Osteocyte (in vitro differentiated cells): ENCODE measurements around the gene ATP6AP1. TPM values are rescaled to one million over a fixed set of nuclear protein-coding genes. Genes with fewer than 3 reads are reported as not detected.

ENCODE experiments used
- DNase-seq: peaks from one replicate; pipeline ENCODE4 v3.0.0; 2021; ENCODE audit warnings: mixed read lengths; ENCODE audit not compliant: unreplicated experiment; ENCODE audit errors: extremely low spot score
- H3K27ac Mint-ChIP-seq: one replicate; pipeline ENCODE4 v1.8.0; 2021; ENCODE audit warnings: mild to moderate bottlenecking, mixed read lengths; ENCODE audit not compliant: unreplicated experiment
- H3K27me3 Mint-ChIP-seq: one replicate; pipeline ENCODE4 v1.8.0; 2021; ENCODE audit warnings: mixed read lengths; ENCODE audit not compliant: unreplicated experiment
- H3K36me3 Mint-ChIP-seq: one replicate; pipeline ENCODE4 v1.8.0; 2021; ENCODE audit warnings: mixed read lengths; ENCODE audit not compliant: unreplicated experiment
- H3K4me1 Mint-ChIP-seq: one replicate; pipeline ENCODE4 v1.8.0; 2021; ENCODE audit warnings: mixed read lengths; ENCODE audit not compliant: unreplicated experiment
- H3K4me3 Mint-ChIP-seq: one replicate; pipeline ENCODE4 v1.8.0; 2021; ENCODE audit warnings: mild to moderate bottlenecking, moderate library complexity, mixed read lengths; ENCODE audit not compliant: unreplicated experiment
- H3K9me3 Mint-ChIP-seq: one replicate; pipeline ENCODE4 v1.8.0; 2021; ENCODE audit warnings: mixed read lengths; ENCODE audit not compliant: unreplicated experiment
- total RNA-seq: library from RNA; stranded (reverse); gene quantifications from 2 replicates; pipeline ENCODE4 v1.2.1, GENCODE V29; 2021
- TF ChIP-seq, protein P1 (sequence below): fragments of 200-600 bp; sonication (generic); IDR thresholded peaks from 2 replicates; pipeline ENCODE4 v1.5.0; 2021; ENCODE audit warnings: antibody characterized with exemption, mild to moderate bottlenecking, moderate library complexity

The ATP6AP1 gene
- total RNA-seq, 1 donor from 2014 or later, result 144 TPM

GRCh38 chrX:154468217-154468616, 39.7 kb downstream of the ATP6AP1 start:
- H3K27me3 Mint-ChIP-seq, result no peaks in the 10 kb centered on the region
- no peak overlapping the region for H3K4me3 Mint-ChIP-seq
- no peaks in the 10 kb centered on the region for H3K4me1 Mint-ChIP-seq
- TF ChIP-seq, protein P1, sequence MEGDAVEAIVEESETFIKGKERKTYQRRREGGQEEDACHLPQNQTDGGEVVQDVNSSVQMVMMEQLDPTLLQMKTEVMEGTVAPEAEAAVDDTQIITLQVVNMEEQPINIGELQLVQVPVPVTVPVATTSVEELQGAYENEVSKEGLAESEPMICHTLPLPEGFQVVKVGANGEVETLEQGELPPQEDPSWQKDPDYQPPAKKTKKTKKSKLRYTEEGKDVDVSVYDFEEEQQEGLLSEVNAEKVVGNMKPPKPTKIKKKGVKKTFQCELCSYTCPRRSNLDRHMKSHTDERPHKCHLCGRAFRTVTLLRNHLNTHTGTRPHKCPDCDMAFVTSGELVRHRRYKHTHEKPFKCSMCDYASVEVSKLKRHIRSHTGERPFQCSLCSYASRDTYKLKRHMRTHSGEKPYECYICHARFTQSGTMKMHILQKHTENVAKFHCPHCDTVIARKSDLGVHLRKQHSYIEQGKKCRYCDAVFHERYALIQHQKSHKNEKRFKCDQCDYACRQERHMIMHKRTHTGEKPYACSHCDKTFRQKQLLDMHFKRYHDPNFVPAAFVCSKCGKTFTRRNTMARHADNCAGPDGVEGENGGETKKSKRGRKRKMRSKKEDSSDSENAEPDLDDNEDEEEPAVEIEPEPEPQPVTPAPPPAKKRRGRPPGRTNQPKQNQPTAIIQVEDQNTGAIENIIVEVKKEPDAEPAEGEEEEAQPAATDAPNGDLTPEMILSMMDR, result no peak
- peaks cover 9% of the 10 kb centered on the region for H3K36me3 Mint-ChIP-seq
- no peak for DNase-seq
- H3K9me3 Mint-ChIP-seq, result no peaks in the 10 kb centered on the region
- H3K27ac Mint-ChIP-seq, result no peak overlapping the region

- no peak overlapping the region for H3K27ac Mint-ChIP-seq
- H3K36me3 Mint-ChIP-seq, result peaks cover 14% of the 10 kb centered on the region
Measured at GRCh38 chrX:154469114-154469513, 40.6 kb downstream of the ATP6AP1 start.

GRCh38 chrX:154469880-154470279, 41.4 kb downstream of the ATP6AP1 start:
- no peak overlapping the region for H3K27ac Mint-ChIP-seq
- H3K4me1 Mint-ChIP-seq, result no peaks in the 10 kb centered on the region
- H3K9me3 Mint-ChIP-seq, result no peaks in the 10 kb centered on the region
- H3K27me3 Mint-ChIP-seq, result no peaks in the 10 kb centered on the region
- H3K36me3 Mint-ChIP-seq, result peaks cover 14% of the 10 kb centered on the region
- TF ChIP-seq, protein P1, result no peak
- no peak for DNase-seq
- no peak overlapping the region for H3K4me3 Mint-ChIP-seq

More at GRCh38 chrX:154469114-154469513, 40.6 kb downstream of the ATP6AP1 start:
- Mint-ChIP-seq H3K27me3 (no peaks in the 10 kb centered on the region), H3K4me1 (no peaks in the 10 kb centered on the region), H3K4me3 (no peak overlapping the region), H3K9me3 (no peaks in the 10 kb centered on the region)
- TF ChIP-seq, protein P1, result no peak
- DNase-seq, result no peak

GRCh38 chrX:154470434-154470833, 42.0 kb downstream of the ATP6AP1 start:
- Mint-ChIP-seq H3K36me3 (peaks cover 14% of the 10 kb centered on the region), H3K9me3 (no peaks in the 10 kb centered on the region), H3K27me3 (no peaks in the 10 kb centered on the region)

GRCh38 chrX:154470914-154471568, 42.6 kb downstream of the ATP6AP1 start:
- peaks cover 14% of the 10 kb centered on the region for H3K36me3 Mint-ChIP-seq
- no peak overlapping the region for H3K27ac Mint-ChIP-seq
- no peaks in the 10 kb centered on the region for H3K27me3 Mint-ChIP-seq
- no peaks in the 10 kb centered on the region for H3K9me3 Mint-ChIP-seq
- H3K4me3 Mint-ChIP-seq, result no peak overlapping the region
- no peak for DNase-seq
- TF ChIP-seq, protein P1, result no peak
- H3K4me1 Mint-ChIP-seq, result no peaks in the 10 kb centered on the region

More at GRCh38 chrX:154470434-154470833, 42.0 kb downstream of the ATP6AP1 start:
- TF ChIP-seq, protein P1, result no peak
- no peak overlapping the region for H3K27ac Mint-ChIP-seq
- no peak overlapping the region for H3K4me3 Mint-ChIP-seq
- H3K4me1 Mint-ChIP-seq, result no peaks in the 10 kb centered on the region
- no peak for DNase-seq
